MCF 10A (cell line): ENCODE results near the gene HSPB6. TPM values are rescaled to one million over a fixed set of nuclear protein-coding genes. Genes with fewer than 3 reads are reported as not detected.

Experiments used
- BruUV-seq: library from RNA; stranded (reverse); fragments of 400-500 nt; replicated peaks from 2 replicates; lab custom pipeline; 2021; lab: Mats Ljungman, UMichigan
- CTCF ChIA-PET: fragments of 300-600 bp; sonication (Branson Sonifier 250); formaldehyde crosslinking; extraction: SDS; loops from one replicate; lab custom pipeline; 2021; ENCODE audit warnings: antibody characterized with exemption, inconsistent platforms; lab: Yijun Ruan, JAX
- POLR2A ChIA-PET: fragments of 300-600, 350-650 bp; sonication (Branson Sonifier 250); formaldehyde crosslinking; extraction: SDS; loops from one replicate; lab custom pipeline; 2020; ENCODE audit warnings: antibody characterized with exemption, inconsistent platforms; lab: Yijun Ruan, JAX
- DNase-seq: peaks from one replicate; pipeline ENCODE4 v3.0.0-alpha.2; 2018; ENCODE audit not compliant: unreplicated experiment
- H3K27ac Mint-ChIP-seq: one replicate; pipeline ENCODE4 v1.8.0; 2022; ENCODE audit warnings: mild to moderate bottlenecking, low read depth, mixed read lengths; ENCODE audit not compliant: unreplicated experiment
- H3K27me3 Mint-ChIP-seq: one replicate; pipeline ENCODE4 v1.8.0; 2022; ENCODE audit warnings: mixed read lengths; ENCODE audit not compliant: insufficient read depth, unreplicated experiment
- H3K36me3 Mint-ChIP-seq: one replicate; pipeline ENCODE4 v1.8.0; 2022; ENCODE audit warnings: mild to moderate bottlenecking, moderate library complexity, mixed read lengths; ENCODE audit not compliant: insufficient read depth, unreplicated experiment
- H3K4me1 Mint-ChIP-seq: one replicate; pipeline ENCODE4 v1.8.0; 2022; ENCODE audit warnings: mixed read lengths; ENCODE audit not compliant: insufficient read depth, unreplicated experiment
- H3K4me3 Mint-ChIP-seq: one replicate; pipeline ENCODE4 v1.8.0; 2022; ENCODE audit warnings: mild to moderate bottlenecking, moderate library complexity, mixed read lengths; ENCODE audit not compliant: unreplicated experiment
- H3K9me3 Mint-ChIP-seq: one replicate; pipeline ENCODE4 v1.8.0; 2022; ENCODE audit warnings: mixed read lengths; ENCODE audit not compliant: unreplicated experiment
- intact Hi-C: fragments of 100-400 bp; cut with micrococcal nuclease; formaldehyde crosslinking; loops from 2 replicates; pipeline ENCODE4 v1.14.1; 2022
- total RNA-seq: library from RNA; stranded (reverse); gene quantifications from 2 replicates; pipeline ENCODE4 v1.2.3, GENCODE V29; 2022
- TF ChIP-seq, protein P1 (sequence below): fragments of 200-600 bp; IDR thresholded peaks from one replicate; pipeline ENCODE4 v1.8.0; 2022; ENCODE audit warnings: antibody characterized with exemption, mild to moderate bottlenecking; ENCODE audit not compliant: unreplicated experiment

The HSPB6 gene
- total RNA-seq, 1 experiment from 2014 or later, result 0.21 TPM

- no peak for DNase-seq
- Mint-ChIP-seq H3K36me3 (no peaks in the 10 kb centered on the region), H3K27me3 (no peaks in the 10 kb centered on the region), H3K27ac (no peak overlapping the region), H3K4me3 (no peak overlapping the region), H3K9me3 (no peaks in the 10 kb centered on the region), H3K4me1 (peaks cover 13% of the 10 kb centered on the region)
- ChIA-PET CTCF (interaction anchor here (0.6 to 1.5 kb wide), 5 partner anchors 21 to 165 kb away, joined by 3 to 10 read pairs (median 3); no protein-coding TSS in a partner anchor), POLR2A (no interaction called here)
- TF ChIP-seq, protein P1, sequence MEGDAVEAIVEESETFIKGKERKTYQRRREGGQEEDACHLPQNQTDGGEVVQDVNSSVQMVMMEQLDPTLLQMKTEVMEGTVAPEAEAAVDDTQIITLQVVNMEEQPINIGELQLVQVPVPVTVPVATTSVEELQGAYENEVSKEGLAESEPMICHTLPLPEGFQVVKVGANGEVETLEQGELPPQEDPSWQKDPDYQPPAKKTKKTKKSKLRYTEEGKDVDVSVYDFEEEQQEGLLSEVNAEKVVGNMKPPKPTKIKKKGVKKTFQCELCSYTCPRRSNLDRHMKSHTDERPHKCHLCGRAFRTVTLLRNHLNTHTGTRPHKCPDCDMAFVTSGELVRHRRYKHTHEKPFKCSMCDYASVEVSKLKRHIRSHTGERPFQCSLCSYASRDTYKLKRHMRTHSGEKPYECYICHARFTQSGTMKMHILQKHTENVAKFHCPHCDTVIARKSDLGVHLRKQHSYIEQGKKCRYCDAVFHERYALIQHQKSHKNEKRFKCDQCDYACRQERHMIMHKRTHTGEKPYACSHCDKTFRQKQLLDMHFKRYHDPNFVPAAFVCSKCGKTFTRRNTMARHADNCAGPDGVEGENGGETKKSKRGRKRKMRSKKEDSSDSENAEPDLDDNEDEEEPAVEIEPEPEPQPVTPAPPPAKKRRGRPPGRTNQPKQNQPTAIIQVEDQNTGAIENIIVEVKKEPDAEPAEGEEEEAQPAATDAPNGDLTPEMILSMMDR, result no peak
- intact Hi-C loops, result no loop called here
- no TSS peak for BruUV-seq
Observed at GRCh38 chr19:35713904-35714495, 42.8 kb downstream of the HSPB6 start.

DNA sequence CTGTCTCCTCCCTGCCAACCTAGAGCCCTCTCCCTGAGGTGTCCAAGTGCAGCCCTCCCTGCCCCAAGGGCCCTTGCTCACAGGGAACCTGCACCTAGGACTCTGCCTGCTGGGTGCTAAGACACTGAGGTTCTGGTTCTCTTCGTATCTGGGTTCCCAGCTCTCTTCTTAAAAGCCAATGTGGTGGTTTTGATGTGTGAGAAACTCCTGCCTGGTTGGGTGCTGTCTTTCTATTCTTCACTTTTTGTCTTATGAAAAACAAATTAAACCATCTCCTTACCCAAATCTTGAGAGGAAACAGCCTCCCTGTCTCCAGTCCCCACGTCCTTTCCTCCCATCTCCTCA, 43.4 kb downstream of the HSPB6 start:
- no peak overlapping the region for H3K27ac Mint-ChIP-seq
- H3K36me3 Mint-ChIP-seq, result no peaks in the 10 kb centered on the region
- ChIA-PET CTCF (interaction anchor here (0.6 kb wide), 1 partner anchor 65 kb away, joined by 3 read pairs; the partner anchor contains the start of gene COX6B1), POLR2A (no interaction called here)
- intact Hi-C loops, result no loop called here
- H3K4me3 Mint-ChIP-seq, result no peak overlapping the region
- BruUV-seq, result no TSS peak
- TF ChIP-seq, protein P1, result no peak
- no peaks in the 10 kb centered on the region for H3K9me3 Mint-ChIP-seq
- H3K27me3 Mint-ChIP-seq, result no peaks in the 10 kb centered on the region
- H3K4me1 Mint-ChIP-seq, result peaks cover 13% of the 10 kb centered on the region
- no peak for DNase-seq

DNA sequence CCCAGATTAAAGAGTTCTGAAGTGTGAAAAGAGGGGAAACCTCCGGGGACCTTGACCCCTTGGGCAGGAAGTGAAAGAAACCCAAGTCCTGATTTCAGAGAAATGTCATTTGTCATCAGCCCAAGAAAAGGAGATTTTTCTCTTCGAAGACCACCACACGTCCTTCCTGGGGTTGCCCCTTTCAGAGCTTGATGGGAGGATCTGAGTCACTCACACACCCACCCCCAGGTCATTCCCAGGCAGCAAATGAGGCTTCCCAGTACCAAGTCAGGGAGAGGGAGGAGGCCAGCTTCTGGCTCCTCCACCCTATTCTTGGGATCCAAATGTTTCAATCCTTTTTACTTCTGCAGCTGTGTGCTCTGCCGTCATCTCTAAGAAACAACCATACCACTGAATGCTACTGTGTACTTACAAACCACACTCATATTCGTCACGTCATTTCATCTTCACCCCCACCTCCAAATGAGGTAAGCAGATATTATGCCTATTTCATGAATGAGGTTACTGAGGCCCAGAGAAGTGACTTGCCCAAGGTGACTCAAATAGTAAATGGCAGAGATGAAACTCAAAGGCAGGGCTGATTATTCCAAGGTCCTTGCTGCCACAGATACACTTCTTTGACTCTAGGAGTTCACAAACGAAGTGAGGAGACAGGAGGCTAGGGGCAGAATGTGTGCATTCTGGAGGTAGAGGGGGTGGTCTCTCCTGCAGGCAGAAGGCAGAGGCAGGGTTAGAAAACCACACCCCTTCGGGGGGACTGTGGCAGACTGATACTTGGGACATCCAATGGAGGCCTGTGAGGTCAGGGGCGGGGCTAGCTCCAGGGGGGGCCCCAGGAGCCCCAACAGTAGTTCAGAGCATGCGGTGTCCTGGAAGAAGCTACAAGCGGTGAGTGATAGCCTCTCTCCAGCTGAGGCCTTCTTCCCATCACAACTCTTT, 44.0 kb downstream of the HSPB6 start:
- no peak for DNase-seq
- Mint-ChIP-seq H3K4me3 (no peak overlapping the region), H3K27me3 (no peaks in the 10 kb centered on the region), H3K4me1 (peaks cover 13% of the 10 kb centered on the region), H3K9me3 (no peaks in the 10 kb centered on the region), H3K36me3 (no peaks in the 10 kb centered on the region), H3K27ac (no peak overlapping the region)
- TF ChIP-seq, protein P1, result no peak
- POLR2A ChIA-PET, result interaction anchor here (1.0 to 1.3 kb wide), 3 partner anchors 19 to 163 kb away, joined by 3 read pairs; no protein-coding TSS in a partner anchor
- intact Hi-C loops, result no loop called here
- CTCF ChIA-PET, result interaction anchor here (0.6 to 1.8 kb wide), 6 partner anchors 18 to 264 kb away, joined by 3 to 6 read pairs (median 4); partner anchors contain the start of gene COX6B1
- no TSS peak for BruUV-seq
